Left hindlimb (tissue), 1 donor: Measurements from ENCODE around the gene ADAMTS10.
"Not testable (repeated sequence)": the region's sequence is repeated elsewhere in the genome, so short reads cannot be mapped to it uniquely, and the experiment has no call there.

Experiments
- DNase-seq: peaks from one replicate; pipeline ENCODE4 v3.0.0-alpha.2; 2018

The ADAMTS10 gene

GRCh38 chr19:8610041-8610935 is at the start of gene ADAMTS10:
TSS of gene ADAMTS10 (minus strand) at chr19:8610715. CDS start at chr19:8605710, 5,005 bp downstream.
- DNase-seq, result peak; percentile 76

DNA sequence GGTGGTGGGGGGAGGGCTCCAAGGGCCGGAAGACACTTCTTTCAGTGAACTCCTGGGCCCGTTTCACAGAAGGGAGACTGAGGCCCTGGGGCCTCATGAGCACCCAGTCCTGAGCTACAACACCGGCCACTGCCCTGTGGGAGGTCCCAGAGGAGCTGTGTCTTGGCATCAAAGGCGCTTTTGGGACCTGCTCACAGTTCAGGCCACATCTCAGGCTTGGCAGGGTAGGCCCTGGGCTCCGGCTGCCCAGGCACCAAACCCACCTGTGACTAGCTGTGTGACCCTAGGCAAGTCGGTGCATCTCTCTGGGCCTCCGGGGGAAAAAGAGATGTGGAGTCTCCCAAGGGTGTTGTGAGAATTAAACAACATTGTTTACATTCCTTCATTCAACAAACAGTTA is 49.4 kb upstream of the ADAMTS10 start:
- no peak for DNase-seq

- no peak for DNase-seq
Observed at GRCh38 chr19:8657869-8658268, 47.4 kb upstream of the ADAMTS10 start.

DNA sequence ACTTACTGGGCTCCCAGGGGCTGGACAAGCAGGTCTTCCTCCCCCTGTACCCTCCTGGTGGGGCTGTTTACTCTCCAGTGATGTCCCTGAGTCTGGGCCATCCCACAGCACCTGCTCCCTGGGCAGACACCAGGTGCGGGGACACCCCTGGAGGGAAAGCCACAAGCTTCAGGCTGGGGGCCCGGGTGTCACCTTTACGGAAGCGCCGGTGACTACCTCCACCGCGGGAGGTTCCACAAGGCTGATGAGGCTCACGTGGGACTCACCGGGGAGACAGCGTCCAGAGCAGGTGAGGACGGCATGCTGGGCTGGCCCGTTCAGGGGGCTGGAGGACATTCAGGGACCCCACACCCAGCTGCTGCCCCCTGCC is 44.8 kb upstream of the ADAMTS10 start:
- DNase-seq, result no peak

GRCh38 chr19:8654591-8655339 is 44.2 kb upstream of the ADAMTS10 start:
- peak; percentile 54 for DNase-seq

GRCh38 chr19:8648240-8648639 is 37.7 kb upstream of the ADAMTS10 start:
- DNase-seq, result no peak

DNA sequence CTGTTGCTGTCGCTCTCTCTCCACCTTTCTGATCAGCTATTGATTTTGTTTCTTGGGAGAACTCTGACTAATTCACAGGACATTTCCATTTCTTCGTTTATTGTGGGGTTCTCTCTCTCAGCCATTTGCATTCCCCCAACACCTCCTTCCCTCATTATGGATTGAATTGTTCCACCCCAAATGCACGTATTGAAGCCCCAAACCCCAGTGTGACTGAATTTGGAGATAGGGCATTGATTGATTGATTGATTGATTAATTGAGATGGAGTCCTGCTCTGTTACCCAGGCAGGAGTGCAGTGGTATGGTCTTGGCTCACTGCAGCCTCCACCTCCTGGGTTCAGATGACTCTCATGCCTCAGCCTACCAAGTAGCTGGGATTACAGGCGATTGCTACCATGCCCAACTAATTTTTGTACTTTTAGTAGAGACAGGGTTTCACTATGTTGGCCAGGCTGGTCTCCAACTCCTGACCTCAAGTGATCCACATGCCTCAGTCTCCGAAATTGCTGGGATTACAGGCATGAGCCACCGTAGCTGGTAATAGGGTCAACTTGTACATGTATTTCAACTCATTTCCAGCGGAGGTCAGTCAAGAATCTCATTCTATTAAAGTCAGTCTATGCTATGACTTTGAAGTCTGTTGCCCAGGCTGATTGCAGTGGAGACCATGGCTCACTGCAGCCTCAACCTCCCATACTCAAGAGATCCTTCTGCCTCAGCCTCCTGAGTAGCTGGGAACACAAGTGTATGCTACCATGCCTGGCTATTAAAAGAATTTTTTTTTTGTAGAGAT is 33.5 kb upstream of the ADAMTS10 start:
- DNase-seq, result no peak

- no peak for DNase-seq
Observed at GRCh38 chr19:8642561-8642960, 32.0 kb upstream of the ADAMTS10 start.

GRCh38 chr19:8641908-8642547 is 31.5 kb upstream of the ADAMTS10 start:
- no peak for DNase-seq

DNA sequence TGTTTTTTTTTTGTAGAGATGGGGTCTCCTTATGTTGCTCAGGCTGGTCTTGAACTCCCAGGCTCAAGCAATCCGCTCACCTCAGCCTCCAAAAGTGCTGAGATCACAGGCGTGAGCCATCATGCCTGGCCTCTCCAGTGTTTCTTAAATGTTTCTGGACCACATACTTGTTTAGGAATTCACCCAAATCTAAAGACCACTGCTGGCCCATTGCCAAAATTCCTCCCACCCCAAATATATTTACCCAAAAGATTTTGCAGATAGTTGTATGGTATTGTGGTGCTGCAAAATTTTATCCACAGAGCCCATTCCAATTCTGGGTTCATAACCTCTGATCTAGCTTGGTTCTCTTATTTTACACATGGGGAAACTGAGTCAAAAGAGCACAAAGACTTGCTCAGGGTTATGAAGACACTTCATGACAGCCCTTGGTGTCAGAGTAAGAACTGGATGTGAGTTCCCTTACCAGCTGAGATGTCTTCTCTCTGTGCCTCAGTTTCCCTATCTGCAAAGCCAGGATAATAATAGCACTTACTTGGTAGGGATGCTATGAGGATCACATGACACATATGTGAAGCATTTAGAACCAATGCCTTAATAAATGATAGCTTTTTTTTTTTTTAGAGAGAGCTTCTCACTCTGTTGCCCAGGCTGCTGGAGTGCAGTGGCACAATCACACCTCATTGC is 30.8 kb upstream of the ADAMTS10 start:
- DNase-seq, result no peak

DNA sequence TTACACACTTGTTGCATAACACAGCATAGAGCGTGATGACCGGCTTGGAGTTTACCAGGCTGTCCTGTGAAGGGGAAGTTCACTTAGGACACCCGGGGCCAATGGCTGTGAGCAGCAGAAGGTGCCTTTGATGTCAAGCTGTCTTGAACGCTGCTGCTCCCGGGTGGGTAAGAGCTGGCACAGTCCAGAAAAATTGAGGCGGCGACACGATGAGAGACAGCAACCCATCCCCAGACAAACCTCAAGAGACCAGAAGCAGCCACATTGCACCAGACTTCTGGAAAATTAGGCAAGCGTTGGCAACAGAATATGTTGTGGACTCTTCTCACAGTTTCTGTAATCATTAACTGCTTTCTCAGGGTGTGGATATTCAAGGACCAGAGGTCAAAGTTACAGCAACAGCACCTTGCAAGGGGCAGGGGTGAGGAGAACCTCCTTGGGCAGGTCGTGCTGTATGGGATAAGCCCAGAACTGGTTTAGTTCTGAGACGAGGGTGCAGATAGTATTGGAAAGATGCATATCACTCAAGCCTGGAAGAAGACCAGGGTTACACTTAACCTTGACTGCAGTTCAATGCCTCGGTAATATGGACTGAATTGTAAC is 30.0 kb upstream of the ADAMTS10 start:
- DNase-seq, result no peak

DNA sequence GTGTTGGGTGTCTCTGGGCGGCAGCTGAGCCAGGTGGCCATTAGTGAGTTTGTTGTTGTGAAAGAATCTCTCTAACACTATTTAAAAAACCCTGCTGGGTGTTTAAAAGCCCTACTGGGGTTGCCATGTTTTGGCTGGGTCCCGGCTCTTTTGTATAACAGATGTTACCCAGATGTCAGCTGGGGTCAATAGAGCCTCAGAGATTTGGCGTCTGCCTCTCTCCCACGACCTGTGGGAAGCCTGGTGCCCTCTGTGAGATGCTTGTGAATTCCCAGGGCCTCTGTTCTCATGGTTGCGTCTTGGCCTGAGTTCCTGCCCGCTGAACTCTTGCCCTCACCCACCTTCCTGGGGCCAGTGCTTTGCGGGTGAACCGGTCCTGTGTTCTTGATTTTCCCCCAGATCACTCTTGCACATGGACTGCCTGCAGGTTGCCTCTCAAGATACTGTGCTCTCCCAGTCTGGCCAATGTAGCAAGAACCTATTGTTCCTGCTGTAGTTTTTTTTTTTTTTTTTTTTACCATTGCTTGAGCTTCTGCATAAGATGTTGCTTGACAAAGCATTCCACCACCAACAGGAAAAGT is 29.4 kb upstream of the ADAMTS10 start:
- no peak for DNase-seq

DNA sequence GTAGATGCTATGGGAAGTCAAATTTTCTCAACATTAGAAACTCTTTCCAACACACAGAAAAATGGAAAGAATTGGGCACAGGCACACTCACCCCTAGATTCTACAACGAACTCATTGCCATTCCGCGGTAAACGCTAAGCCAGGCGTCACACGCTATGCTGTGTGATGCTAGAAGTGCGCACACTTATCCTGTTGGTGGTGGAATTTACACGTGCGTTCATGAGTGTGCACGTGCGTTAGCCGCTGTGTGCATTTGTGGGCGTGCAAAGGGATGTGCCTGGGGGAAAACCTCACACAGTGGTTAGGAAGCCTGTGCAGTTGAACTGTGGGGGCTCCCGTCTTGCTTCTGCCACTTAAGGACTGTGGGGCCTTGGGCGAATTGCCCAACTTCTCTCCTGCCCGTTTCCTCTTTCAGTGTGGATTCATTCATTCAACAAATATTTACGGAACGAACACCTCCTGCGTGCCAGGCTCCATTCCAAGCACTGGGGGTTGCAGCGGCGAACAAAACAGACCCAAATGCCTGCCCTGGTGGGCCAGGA is 27.6 kb upstream of the ADAMTS10 start:
- DNase-seq, result no peak

DNA sequence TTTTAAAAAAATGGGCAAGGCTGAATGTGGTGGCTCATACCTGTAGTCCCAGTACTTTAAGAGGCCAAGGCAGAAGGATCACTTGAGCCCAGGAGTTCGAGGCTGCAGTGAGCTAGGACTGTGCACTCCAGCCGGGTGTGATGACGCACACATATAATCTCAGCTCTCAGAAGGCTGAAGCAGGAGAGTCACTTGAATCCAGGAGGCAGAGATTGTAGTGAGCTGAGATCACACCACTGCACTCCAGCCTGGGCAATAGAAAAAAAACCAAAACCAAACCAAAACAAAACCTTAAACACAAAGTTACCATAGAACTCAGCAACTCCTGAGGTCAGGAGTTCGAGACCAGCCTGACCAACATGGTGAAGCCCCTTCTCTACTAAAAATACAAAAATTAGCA is 26.6 kb upstream of the ADAMTS10 start:
- not testable (repeated sequence) for DNase-seq

DNA sequence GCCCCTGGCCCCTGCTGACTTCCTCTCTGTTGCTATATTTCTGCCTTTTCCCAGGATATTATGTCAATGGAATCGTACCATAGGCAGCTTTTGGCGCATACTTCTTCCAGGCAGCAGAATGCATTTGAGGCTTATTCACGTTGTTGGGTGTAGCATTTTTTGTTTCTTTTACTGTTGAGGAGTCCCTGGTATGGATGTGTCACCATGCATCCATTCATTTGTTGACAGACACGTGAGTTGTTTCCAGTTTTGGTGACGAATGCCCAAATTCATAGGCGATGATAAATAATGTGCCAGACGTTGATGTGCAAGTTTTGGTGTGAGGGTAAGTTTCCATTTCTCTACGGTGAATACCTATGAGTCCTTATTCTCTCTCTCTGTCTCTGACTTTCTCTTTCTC is 24.9 kb upstream of the ADAMTS10 start:
- DNase-seq, result no peak

- no peak for DNase-seq
Observed at GRCh38 chr19:8631425-8631819, 20.9 kb upstream of the ADAMTS10 start.

DNA sequence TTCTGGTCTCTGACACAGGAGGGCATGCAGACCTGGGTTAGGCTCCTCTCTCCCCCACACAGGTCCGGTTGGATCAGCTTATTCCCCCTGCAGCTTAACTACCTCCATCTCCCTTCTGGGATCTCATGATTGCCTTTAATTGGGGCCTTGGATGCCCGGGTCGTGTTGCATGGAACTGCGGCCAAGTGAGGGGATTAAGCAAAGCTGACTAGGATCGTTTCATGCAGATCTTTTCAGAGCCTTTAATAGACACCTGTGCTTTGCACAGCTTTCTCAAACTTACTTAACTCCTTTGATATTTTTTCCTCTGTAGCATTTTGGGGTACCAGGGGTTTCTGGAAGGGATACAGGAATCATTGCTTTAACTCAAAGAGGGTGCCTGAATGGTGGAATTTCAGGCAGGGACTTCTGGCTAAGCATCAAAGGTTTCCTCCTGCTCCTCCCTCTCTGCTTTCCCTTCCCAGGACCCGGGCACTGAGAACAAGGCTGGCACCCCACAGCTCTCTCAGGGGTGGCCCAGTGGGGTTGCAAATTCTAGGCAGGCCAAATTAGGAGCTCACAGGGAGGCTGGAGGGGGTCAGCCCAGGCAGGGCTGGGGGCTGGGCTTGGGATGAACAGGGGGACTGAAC is 20.4 kb upstream of the ADAMTS10 start:
- no peak for DNase-seq

DNA sequence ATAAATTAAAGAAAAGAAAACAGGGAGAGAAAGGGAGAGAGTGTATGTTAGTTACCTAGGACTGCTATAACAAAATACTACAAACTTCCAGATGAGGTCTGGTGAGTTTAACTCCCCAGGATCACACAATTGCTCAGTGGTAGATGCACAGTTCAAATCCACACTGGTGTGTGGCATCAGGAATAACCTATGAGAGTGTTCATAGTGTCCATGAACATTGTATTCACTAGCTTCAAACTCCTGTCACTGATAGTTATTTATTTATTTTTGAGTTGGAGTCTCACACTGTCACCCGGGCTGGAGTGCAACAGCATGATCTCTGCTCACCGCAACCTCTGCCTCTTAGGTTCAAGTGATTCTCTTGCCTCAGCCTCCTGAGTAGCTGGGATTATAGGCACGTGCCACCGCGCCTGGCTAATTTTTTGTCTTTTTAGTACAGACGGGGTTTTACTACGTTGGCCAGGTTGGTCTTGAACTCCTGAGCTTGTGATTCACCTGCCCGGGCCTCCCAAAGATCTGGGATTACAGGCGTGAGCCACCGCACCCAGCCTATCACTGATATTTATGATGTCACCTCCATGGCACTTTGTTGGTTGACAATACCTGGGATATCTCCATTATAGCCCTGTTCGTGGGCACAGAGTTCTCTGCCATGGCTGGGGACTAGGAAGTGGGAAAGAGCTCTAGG is 19.6 kb upstream of the ADAMTS10 start, which contains the start of gene NFILZ:
Gene NFILZ (plus strand): TSS at position 638 of the 688 bp plus-strand sequence. CDS start 46,133 bp downstream, outside the sequence.
- no peak for DNase-seq

DNA sequence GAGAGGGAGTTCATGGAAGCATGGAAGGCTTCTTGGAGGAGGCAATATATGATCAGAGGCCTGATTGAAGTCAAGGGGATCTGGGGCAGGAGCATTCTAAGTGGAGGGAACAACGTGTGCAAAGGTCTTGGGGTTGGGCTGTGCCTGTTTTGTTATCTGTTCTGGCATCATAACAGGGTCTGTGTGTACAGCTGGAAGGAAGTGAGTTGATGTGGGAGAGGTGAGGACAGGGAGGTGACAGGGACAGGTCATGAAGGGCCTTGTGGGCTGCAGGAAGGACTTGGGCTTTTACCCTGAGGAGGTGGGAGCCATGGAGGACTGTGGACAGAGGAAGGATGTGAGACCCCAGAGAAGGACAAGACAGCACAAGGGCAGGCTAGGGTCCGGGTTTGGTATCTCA is 18.7 kb upstream of the ADAMTS10 start:
- no peak for DNase-seq

- DNase-seq, result no peak
Observed at GRCh38 chr19:8626842-8627241, 16.3 kb upstream of the ADAMTS10 start.
